SK-N-MC (cell line): ENCODE measurements around the gene IL1RAPL1.

Source experiments
- DNase-seq: peaks from one replicate; pipeline ENCODE4 v3.0.0-alpha.2; 2011; ENCODE audit warnings: low read depth, low spot score
- H3K27ac ChIP-seq: fragments of 200-600 bp; sonication (generic); 2 replicates; pipeline ENCODE4 v1.5.1; 2016; ENCODE audit warnings: mixed run types
- H3K36me3 ChIP-seq: fragments of 200-600 bp; sonication (generic); 2 replicates; pipeline ENCODE4 v1.6.1; 2017; ENCODE audit warnings: antibody characterized with exemption, low read length, mixed read lengths; ENCODE audit not compliant: insufficient read depth
- H3K4me3 ChIP-seq: fragments of 200-600 bp; sonication (generic); 2 replicates; pipeline ENCODE4 v1.5.1; 2016
- H3K9ac ChIP-seq: fragments of 200-600 bp; sonication (generic); 2 replicates; pipeline ENCODE4 v1.8.0; 2017; ENCODE audit warnings: mixed run types, mixed read lengths; ENCODE audit not compliant: insufficient read length
- H3K9me3 ChIP-seq: fragments of 200-600 bp; sonication (generic); 2 replicates; pipeline ENCODE4 v1.6.1; 2017; ENCODE audit warnings: low read depth, mild to moderate bottlenecking, antibody characterized with exemption, low read length, moderate library complexity, mixed read lengths
- EZH2 ChIP-seq: fragments of 200-600 bp; sonication (generic); IDR thresholded peaks from one replicate; pipeline ENCODE4 v1.6.1; 2017; ENCODE audit warnings: antibody characterized with exemption
- FOXP2 ChIP-seq: optimal IDR thresholded peaks from 2 replicates; pipeline ENCODE3; 2011; ENCODE audit warnings: mild to moderate bottlenecking, moderate library complexity; ENCODE audit not compliant: insufficient read depth; ENCODE audit errors: extremely low read length, control extremely low read depth
- POLR2AphosphoS5 ChIP-seq: IDR thresholded peaks from 2 replicates; pipeline ENCODE4 v1.6.1; 2012; ENCODE audit warnings: mild to moderate bottlenecking, low read depth, low read length, borderline replicate concordance

IL1RAPL1 gene

DNA sequence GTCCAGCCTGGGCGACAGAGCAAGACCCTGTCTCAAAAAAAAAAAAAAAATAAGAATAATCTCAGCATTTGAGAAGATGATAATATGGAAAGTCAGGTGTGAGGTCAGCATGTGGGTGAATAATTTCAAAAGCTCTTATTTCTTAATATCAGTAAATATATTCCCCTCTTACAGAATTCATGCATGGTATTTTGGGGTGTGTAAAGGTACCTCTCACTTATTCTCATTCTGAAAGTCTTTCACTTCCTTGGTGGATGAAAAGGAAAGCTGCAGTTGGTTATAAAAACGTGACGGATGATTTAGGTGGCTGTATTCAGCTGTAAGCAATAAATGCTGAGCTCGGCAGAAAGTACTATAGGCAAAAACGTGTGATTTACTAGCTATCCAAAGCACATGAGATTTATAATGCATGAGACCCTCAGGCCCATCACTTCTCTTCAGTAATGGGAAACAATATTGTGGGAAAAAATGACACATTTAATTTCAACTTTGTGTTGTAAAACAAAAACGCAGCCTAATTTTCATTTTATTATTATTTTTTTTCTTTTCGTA is 1275.0 kb downstream of the IL1RAPL1 start:
- H3K4me3 ChIP-seq: no peak overlapping the region
- DNase-seq: no peak
- H3K9me3 ChIP-seq: no peaks in the 10 kb centered on the region

DNA sequence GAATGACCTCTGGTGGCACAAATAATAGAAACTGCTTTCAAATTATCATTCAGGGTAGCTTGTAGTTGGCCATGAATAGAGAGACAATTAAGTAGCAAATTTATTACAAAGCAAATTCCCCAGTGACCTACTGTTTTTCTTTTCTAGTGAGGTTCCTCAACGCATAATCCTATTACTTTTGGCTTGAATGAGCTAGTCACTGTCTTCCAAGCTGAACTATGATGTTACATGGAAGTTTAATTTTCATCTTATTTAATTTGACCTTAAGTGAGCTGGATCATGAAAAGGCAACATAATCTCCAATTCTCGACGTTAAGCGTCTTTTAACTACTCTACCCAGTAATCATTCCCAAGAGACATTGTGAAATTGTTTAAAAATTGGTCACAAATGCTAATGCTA is 1280.7 kb downstream of the IL1RAPL1 start:
- Histone ChIP-seq H3K9me3 (no peaks in the 10 kb centered on the region), H3K4me3 (no peak overlapping the region), H3K36me3 (no peaks in the 10 kb centered on the region), H3K27ac (no peak overlapping the region), H3K9ac (no peak overlapping the region)
- TF ChIP-seq EZH2 (no peak), FOXP2 (no peak), POLR2AphosphoS5 (no peak)
- DNase-seq: no peak

More for the DNA sequence above, 1275.0 kb downstream of the IL1RAPL1 start:
- Histone ChIP-seq H3K9ac (no peak overlapping the region), H3K36me3 (no peaks in the 10 kb centered on the region), H3K27ac (no peak overlapping the region)
- TF ChIP-seq FOXP2: no peak
- no peak for TF ChIP-seq POLR2AphosphoS5
- no peak for TF ChIP-seq EZH2

DNA sequence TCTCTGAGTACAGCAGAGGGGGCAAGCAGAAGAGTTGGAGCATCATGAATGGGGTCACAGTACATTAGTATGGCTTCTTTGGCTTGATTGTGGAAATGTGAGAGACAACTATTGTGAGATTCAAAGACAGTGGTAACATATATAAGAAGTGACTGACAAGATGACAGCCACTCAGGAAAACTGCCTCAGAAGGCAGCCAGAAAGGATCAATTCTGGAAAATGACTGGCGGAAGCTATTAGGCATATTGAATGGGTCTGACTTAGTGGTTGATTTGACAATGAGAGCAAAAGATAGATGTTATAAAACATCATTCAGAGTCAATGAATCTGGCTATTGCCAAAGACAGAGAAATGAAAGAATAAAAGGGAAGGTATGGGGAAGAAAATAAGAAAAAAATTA is 1282.6 kb downstream of the IL1RAPL1 start:
- Histone ChIP-seq H3K9ac (no peak overlapping the region), H3K9me3 (no peaks in the 10 kb centered on the region), H3K36me3 (no peaks in the 10 kb centered on the region), H3K27ac (no peak overlapping the region), H3K4me3 (no peak overlapping the region)
- TF ChIP-seq POLR2AphosphoS5: no peak
- TF ChIP-seq FOXP2: no peak
- TF ChIP-seq EZH2: no peak
- DNase-seq: no peak

GRCh38 chrX:29870608-29871007 is 1283.4 kb downstream of the IL1RAPL1 start:
- DNase-seq: no peak
- Histone ChIP-seq H3K9ac (no peak overlapping the region), H3K9me3 (no peaks in the 10 kb centered on the region), H3K27ac (no peak overlapping the region), H3K36me3 (no peaks in the 10 kb centered on the region), H3K4me3 (no peak overlapping the region)
- TF ChIP-seq EZH2 (no peak), POLR2AphosphoS5 (no peak), FOXP2 (no peak)

DNA sequence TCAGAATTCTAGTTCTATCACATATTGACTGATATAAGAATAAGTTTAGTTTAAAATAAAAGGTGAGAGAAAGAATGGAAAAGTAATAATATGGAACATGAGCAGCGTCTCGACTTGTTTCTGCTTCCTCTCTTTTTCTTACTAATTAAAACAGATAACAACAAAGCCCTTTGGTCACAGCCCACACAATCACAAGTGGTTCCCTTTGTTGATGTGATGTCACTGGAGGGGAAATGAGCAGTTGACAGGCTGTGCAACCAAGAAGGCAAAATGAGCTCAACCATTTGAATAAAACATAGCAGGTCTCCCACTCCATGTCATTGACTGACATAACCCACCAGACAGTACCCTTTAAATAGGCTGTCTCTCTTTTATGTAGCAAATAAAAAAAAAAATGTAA is 1285.6 kb downstream of the IL1RAPL1 start:
- Histone ChIP-seq H3K9ac (no peak overlapping the region), H3K4me3 (no peak overlapping the region), H3K9me3 (no peaks in the 10 kb centered on the region), H3K27ac (no peak overlapping the region), H3K36me3 (no peaks in the 10 kb centered on the region)
- TF ChIP-seq POLR2AphosphoS5 (no peak), FOXP2 (no peak), EZH2 (no peak)
- DNase-seq: no peak

GRCh38 chrX:29876733-29877132 is 1289.5 kb downstream of the IL1RAPL1 start:
- H3K9me3 ChIP-seq: no peaks in the 10 kb centered on the region
- no peak overlapping the region for H3K9ac ChIP-seq
- TF ChIP-seq FOXP2 (no peak), POLR2AphosphoS5 (no peak), EZH2 (no peak)
- no peak for DNase-seq
- no peak overlapping the region for H3K4me3 ChIP-seq
- no peaks in the 10 kb centered on the region for H3K36me3 ChIP-seq
- no peak overlapping the region for H3K27ac ChIP-seq

- Histone ChIP-seq H3K27ac (no peak overlapping the region), H3K36me3 (no peaks in the 10 kb centered on the region), H3K9ac (no peak overlapping the region), H3K4me3 (no peak overlapping the region), H3K9me3 (no peaks in the 10 kb centered on the region)
- no peak for DNase-seq
- no peak for TF ChIP-seq FOXP2
- TF ChIP-seq EZH2: no peak
- TF ChIP-seq POLR2AphosphoS5: no peak
Measured at GRCh38 chrX:29880977-29881376, 1293.7 kb downstream of the IL1RAPL1 start.

DNA sequence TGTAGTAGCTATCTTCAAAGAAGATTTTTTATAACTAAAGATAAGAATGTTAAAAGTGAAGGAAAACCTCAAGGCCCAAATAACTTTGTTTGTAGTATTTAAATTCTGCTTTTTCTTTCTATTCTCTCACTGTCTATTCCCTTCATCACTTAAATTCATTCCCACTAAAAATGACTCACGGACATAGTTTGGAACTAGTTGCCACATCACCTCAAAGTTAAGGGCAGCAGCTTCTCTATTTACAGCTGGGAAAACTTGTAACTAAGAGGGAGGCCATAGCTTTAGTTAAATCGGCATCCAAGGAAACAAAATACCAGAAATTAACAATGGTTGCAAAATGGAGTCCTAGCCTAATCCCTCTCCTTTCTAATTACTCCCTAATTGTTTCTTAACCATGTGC is 1302.8 kb downstream of the IL1RAPL1 start:
- H3K27ac ChIP-seq: no peak overlapping the region
- DNase-seq: no peak
- TF ChIP-seq POLR2AphosphoS5 (no peak), EZH2 (no peak), FOXP2 (no peak)
- no peak overlapping the region for H3K4me3 ChIP-seq
- H3K9me3 ChIP-seq: no peaks in the 10 kb centered on the region; the same call in 1 of the 2 replicates
- no peak overlapping the region for H3K9ac ChIP-seq
- no peaks in the 10 kb centered on the region for H3K36me3 ChIP-seq

- H3K36me3 ChIP-seq: no peaks in the 10 kb centered on the region
- TF ChIP-seq FOXP2: no peak
- TF ChIP-seq POLR2AphosphoS5: no peak
- no peak for TF ChIP-seq EZH2
- no peak for DNase-seq
- H3K9ac ChIP-seq: no peak overlapping the region
- H3K9me3 ChIP-seq: no peaks in the 10 kb centered on the region; the same call in 1 of the 2 replicates
- no peak overlapping the region for H3K4me3 ChIP-seq
- H3K27ac ChIP-seq: no peak overlapping the region
Measured at GRCh38 chrX:29890646-29891200, 1303.5 kb downstream of the IL1RAPL1 start.
